Neural cell (in vitro differentiated cells): ENCODE measurements around the gene SLC9A3. TPM values are rescaled to one million over a fixed set of nuclear protein-coding genes. Genes with fewer than 3 reads are reported as not detected.

Experiments
- H2AFZ ChIP-seq: fragments of 200-600, 300-800 bp; sonication (generic), shearing (Covaris generic); 2 replicates; pipeline ENCODE4 v1.6.0; 2014; ENCODE audit warnings: low read depth, mild to moderate bottlenecking, antibody characterized with exemption, low read length, moderate library complexity
- H3F3A ChIP-seq: fragments of 200-600 bp; shearing (Covaris generic); 2 replicates; pipeline ENCODE4 v1.6.1; 2016; ENCODE audit warnings: mild to moderate bottlenecking, moderate library complexity, mixed read lengths, antibody characterized with exemption, low read length; ENCODE audit not compliant: insufficient read depth, poor library complexity, severe bottlenecking
- H3K27ac ChIP-seq: fragments of 200-600, 300-800 bp; sonication (generic), shearing (Covaris generic); 2 replicates; pipeline ENCODE4 v1.5.1; 2014; ENCODE audit warnings: mild to moderate bottlenecking, low read length, moderate library complexity
- H3K27me3 ChIP-seq: fragments of 300-800, 200-600 bp; sonication (generic), shearing (Covaris generic); 2 replicates; pipeline ENCODE4 v1.6.0; 2014; ENCODE audit warnings: mild to moderate bottlenecking, low read depth, low read length, moderate library complexity; ENCODE audit not compliant: insufficient read depth
- H3K36me3 ChIP-seq: fragments of 300-800, 200-600 bp; sonication (generic), shearing (Covaris generic); 2 replicates; pipeline ENCODE4 v1.5.1; 2014; ENCODE audit warnings: mild to moderate bottlenecking, antibody characterized with exemption, low read length, moderate library complexity; ENCODE audit not compliant: insufficient read depth
- H3K4me2 ChIP-seq: fragments of 300-800, 200-600 bp; sonication (generic), shearing (Covaris generic); 2 replicates; pipeline ENCODE4 v1.6.0; 2014; ENCODE audit warnings: mild to moderate bottlenecking, low read length
- H3K4me3 ChIP-seq: fragments of 300-800, 200-600 bp; sonication (generic), shearing (Covaris generic); 2 replicates; pipeline ENCODE4 v1.5.1; 2014; ENCODE audit warnings: mild to moderate bottlenecking, low read length, moderate library complexity
- H3K79me2 ChIP-seq: fragments of 200-600 bp; shearing (Covaris generic); replicated peaks from 2 replicates; pipeline ENCODE4 v1.6.0; 2014; ENCODE audit warnings: mild to moderate bottlenecking, low read length, moderate library complexity; ENCODE audit not compliant: insufficient read depth
- H3K9ac ChIP-seq: fragments of 300-800, 200-600 bp; sonication (generic), shearing (Covaris generic); 2 replicates; pipeline ENCODE4 v1.6.1; 2016; ENCODE audit warnings: mild to moderate bottlenecking, low read length, mixed read lengths
- H3K9me2 ChIP-seq: fragments of 200-600 bp; shearing (Covaris generic); 2 replicates; pipeline ENCODE4 v1.6.1; 2016; ENCODE audit warnings: mild to moderate bottlenecking, low read length, mixed read lengths; ENCODE audit not compliant: insufficient read depth
- H3K9me3 ChIP-seq: fragments of 200-600, 300-800 bp; sonication (generic), shearing (Covaris generic); 2 replicates; pipeline ENCODE4 v1.6.1; 2016; ENCODE audit warnings: mild to moderate bottlenecking, mixed run types, low read length, moderate library complexity, mixed read lengths
- H4K20me1 ChIP-seq: fragments of 200-600 bp; shearing (Covaris generic); 2 replicates; pipeline ENCODE4 v1.6.1; 2016; ENCODE audit warnings: mild to moderate bottlenecking, mixed run types; ENCODE audit not compliant: insufficient read depth
- CTCF ChIP-seq: fragments of 450-650 bp; IDR thresholded peaks from 2 replicates; pipeline ENCODE4 v1.5.1; 2014; ENCODE audit warnings: antibody characterized with exemption, mild to moderate bottlenecking, moderate library complexity; ENCODE audit not compliant: poor library complexity, severe bottlenecking
- EP300 ChIP-seq: fragments of 450-650 bp; conservative IDR thresholded peaks from 2 replicates; pipeline ENCODE4 v1.6.1; 2014; ENCODE audit warnings: antibody characterized with exemption, mild to moderate bottlenecking, moderate library complexity; ENCODE audit not compliant: poor library complexity, severe bottlenecking
- EZH2 ChIP-seq: fragments of 200-600, 300-800 bp; shearing (Covaris generic), sonication (generic); IDR thresholded peaks from 2 replicates; pipeline ENCODE4 v1.6.1; 2014; ENCODE audit warnings: antibody characterized with exemption, low read length, borderline replicate concordance, mild to moderate bottlenecking; ENCODE audit not compliant: insufficient read depth, poor library complexity, severe bottlenecking
- MXI1 ChIP-seq: fragments of 450-650 bp; conservative IDR thresholded peaks from 2 replicates; pipeline ENCODE4 v1.6.1; 2014; ENCODE audit warnings: antibody characterized with exemption, mild to moderate bottlenecking; ENCODE audit not compliant: poor library complexity, severe bottlenecking
- POLR2AphosphoS5 ChIP-seq: IDR thresholded peaks from 2 replicates; pipeline ENCODE4 v1.6.1; 2012
- RAD21 ChIP-seq: fragments of 450-650 bp; conservative IDR thresholded peaks from 2 replicates; pipeline ENCODE4 v1.6.1; 2014; ENCODE audit warnings: antibody characterized with exemption, mild to moderate bottlenecking, moderate library complexity
- REST ChIP-seq: IDR thresholded peaks from 2 replicates; pipeline ENCODE4 v1.6.1; 2012; ENCODE audit warnings: borderline replicate concordance
- SMC3 ChIP-seq: fragments of 450-650 bp; conservative IDR thresholded peaks from 2 replicates; pipeline ENCODE4 v1.6.1; 2014; ENCODE audit warnings: antibody characterized with exemption, mild to moderate bottlenecking, moderate library complexity; ENCODE audit not compliant: poor library complexity
- TAF1 ChIP-seq: IDR thresholded peaks from 2 replicates; pipeline ENCODE4 v1.6.1; 2012; ENCODE audit warnings: low read depth
- polyA plus RNA-seq: library from polyadenylated mRNA; depleted of rRNA; stranded (reverse); fragments of >200 nt; gene quantifications from 2 replicates; pipeline ENCODE4 v1.2.3, GENCODE V29; 2014

The SLC9A3 gene
- polyA plus RNA-seq, 1 donor from 2014 or later = 4.0 TPM

GRCh38 chr5:516980-517379 lies 7.3 kb downstream of the SLC9A3 start:
- Histone ChIP-seq H3K79me2 (no peaks in the 10 kb centered on the region), H3K4me3 (no peak overlapping the region), H3K9ac (no peak overlapping the region), H3K4me2 (no peak overlapping the region), H4K20me1 (no peaks in the 10 kb centered on the region), H3K9me3 (no peaks in the 10 kb centered on the region), H3K27ac (no peak overlapping the region), H2AFZ (no peak overlapping the region), H3K9me2 (no peaks in the 10 kb centered on the region), H3F3A (no peaks in the 10 kb centered on the region), H3K27me3 (peaks cover 5% of the 10 kb centered on the region), H3K36me3 (no peaks in the 10 kb centered on the region)
- TF ChIP-seq TAF1 (no peak), EP300 (no peak), RAD21 (no peak), CTCF (no peak), REST (no peak), EZH2 (no peak), POLR2AphosphoS5 (no peak), MXI1 (no peak), SMC3 (no peak)

- Histone ChIP-seq H3K27ac (no peak overlapping the region), H3F3A (no peaks in the 10 kb centered on the region), H3K4me2 (no peak overlapping the region), H3K4me3 (no peak overlapping the region), H3K9ac (no peak overlapping the region), H3K9me3 (no peaks in the 10 kb centered on the region), H4K20me1 (no peaks in the 10 kb centered on the region), H3K79me2 (no peaks in the 10 kb centered on the region), H3K27me3 (no peaks in the 10 kb centered on the region), H3K36me3 (no peaks in the 10 kb centered on the region), H3K9me2 (no peaks in the 10 kb centered on the region), H2AFZ (no peak overlapping the region)
- TF ChIP-seq TAF1 (no peak), MXI1 (no peak), REST (no peak), CTCF (no peak), RAD21 (no peak), EZH2 (no peak), POLR2AphosphoS5 (no peak), SMC3 (no peak), EP300 (no peak)
Observed at GRCh38 chr5:516338-516925, 7.8 kb downstream of the SLC9A3 start.
